ENCODE measurements around the gene ARHGEF38. TPM values are rescaled to one million over a fixed set of nuclear protein-coding genes. Genes with fewer than 3 reads are reported as not detected.

ARHGEF38 gene
- total and polyA plus RNA-seq, 5 donors from 2014 or later = 0.24 to 0.33 TPM; not detected in 3

DNA sequence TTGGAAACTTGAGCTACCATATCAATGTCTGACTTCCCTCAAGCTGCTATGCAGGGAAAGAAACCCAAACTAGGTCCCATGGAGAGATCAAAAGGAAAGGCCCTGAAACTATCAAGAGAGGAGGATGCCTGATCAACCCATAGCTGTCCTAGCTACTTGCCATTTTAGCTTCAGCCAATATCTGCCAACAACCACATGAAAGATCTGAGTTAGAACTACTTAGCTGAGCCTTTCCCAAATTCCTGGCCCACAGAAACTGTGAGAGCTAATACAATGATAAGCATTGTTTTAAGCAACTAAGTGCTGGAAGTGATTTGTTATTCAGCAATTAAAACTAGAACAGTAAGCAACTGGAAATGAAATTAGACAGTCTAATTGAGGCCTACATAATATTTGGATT is 6.3 kb upstream of the ARHGEF38 start:
- H3K27ac Mint-ChIP-seq = no peak overlapping the region
- H3K4me1 ChIP-seq (ENCODE audit: control insufficient read depth, insufficient read depth, low read length, poor library complexity, severe bottlenecking) = no peaks in the 10 kb centered on the region

GRCh38 chr4:105547769-105548168 is 4.7 kb upstream of the ARHGEF38 start:
- no peaks in the 10 kb centered on the region for H3K36me3 Mint-ChIP-seq
- peaks cover 4% of the 10 kb centered on the region for H3K27me3 Mint-ChIP-seq
- Histone ChIP-seq H3K9me3 (ENCODE audit: control insufficient read depth in 2 of 2, low read length in 2 of 2) (no peaks in the 10 kb centered on the region), H3K36me3 (ENCODE audit: control insufficient read depth, insufficient read depth, low read length) (no peaks in the 10 kb centered on the region), H3K27ac (ENCODE audit: insufficient read depth, low read length, poor library complexity, severe bottlenecking) (no peak overlapping the region), H3K27me3 (ENCODE audit: control insufficient read depth, insufficient read depth, low read length) (peaks cover 5% of the 10 kb centered on the region), H3K4me3 (ENCODE audit: low read depth, low read length) (no peak overlapping the region), H3K4me1 (ENCODE audit: control insufficient read depth, insufficient read depth, low read length, poor library complexity, severe bottlenecking) (no peaks in the 10 kb centered on the region)
- H3K4me1 Mint-ChIP-seq = no peaks in the 10 kb centered on the region
- ATAC-seq (ENCODE audit: low read depth in 2 of 2) (no peak), DNase-seq (no peak)
- H3K4me3 Mint-ChIP-seq = no peak overlapping the region
- H3K9me3 Mint-ChIP-seq = peaks cover 0 to 3% (median 0%) of the 10 kb centered on the region in 7 donors
- H3K27ac Mint-ChIP-seq = no peak overlapping the region

More for the DNA sequence above, 6.3 kb upstream of the ARHGEF38 start:
- no peak overlapping the region for H3K4me3 ChIP-seq (ENCODE audit: low read depth, low read length)
- no peaks in the 10 kb centered on the region for H3K36me3 ChIP-seq (ENCODE audit: control insufficient read depth, insufficient read depth, low read length)
- no peaks in the 10 kb centered on the region for H3K36me3 Mint-ChIP-seq
- no peaks in the 10 kb centered on the region for H3K4me1 Mint-ChIP-seq
- peaks cover 0 to 3% (median 0%) of the 10 kb centered on the region in 7 donors for H3K9me3 Mint-ChIP-seq
- no peak overlapping the region for H3K4me3 Mint-ChIP-seq
- no peak for DNase-seq
- H3K27ac ChIP-seq (ENCODE audit: insufficient read depth, low read length, poor library complexity, severe bottlenecking) = no peak overlapping the region
- no peaks in the 10 kb centered on the region for H3K9me3 ChIP-seq (ENCODE audit: control insufficient read depth in 2 of 2, low read length in 2 of 2)
- ATAC-seq (ENCODE audit: low read depth in 2 of 2) = no peak
- peaks cover 6% of the 10 kb centered on the region for H3K27me3 ChIP-seq (ENCODE audit: control insufficient read depth, insufficient read depth, low read length)
- H3K27me3 Mint-ChIP-seq = peaks cover 9% of the 10 kb centered on the region

DNA sequence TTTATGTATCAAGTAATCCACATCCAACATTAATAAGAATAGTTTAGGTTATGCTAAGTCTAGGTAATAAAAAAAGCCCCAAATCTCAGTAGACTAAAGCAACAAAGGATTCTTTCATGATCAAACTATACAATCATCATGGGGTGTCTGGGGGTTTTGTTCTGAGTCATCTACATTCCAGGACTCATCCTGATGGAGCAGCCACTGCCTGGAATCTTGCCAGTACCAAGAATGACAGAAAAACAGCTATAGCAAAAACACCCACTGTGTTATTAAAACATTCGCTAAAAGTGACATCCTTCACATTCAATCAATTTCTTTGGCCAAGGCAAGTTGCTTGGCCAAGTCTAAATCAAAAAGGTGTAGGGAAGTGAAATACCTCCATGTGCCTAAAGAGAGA is 3.9 kb upstream of the ARHGEF38 start:
- Mint-ChIP-seq H3K9me3 (peaks cover 0 to 3% (median 0%) of the 10 kb centered on the region in 7 donors), H3K27me3 (peaks cover 4% of the 10 kb centered on the region), H3K27ac (no peak overlapping the region), H3K4me3 (no peak overlapping the region), H3K36me3 (no peaks in the 10 kb centered on the region), H3K4me1 (no peaks in the 10 kb centered on the region)
- H3K27ac ChIP-seq (ENCODE audit: insufficient read depth, low read length, poor library complexity, severe bottlenecking) = no peak overlapping the region
- no peak overlapping the region for H3K4me3 ChIP-seq (ENCODE audit: low read depth, low read length)
- DNase-seq (no peak), ATAC-seq (ENCODE audit: low read depth in 2 of 2) (no peak)
- no peaks in the 10 kb centered on the region for H3K36me3 ChIP-seq (ENCODE audit: control insufficient read depth, insufficient read depth, low read length)
- H3K4me1 ChIP-seq (ENCODE audit: control insufficient read depth, insufficient read depth, low read length, poor library complexity, severe bottlenecking) = no peaks in the 10 kb centered on the region
- no peaks in the 10 kb centered on the region for H3K9me3 ChIP-seq (ENCODE audit: control insufficient read depth in 2 of 2, low read length in 2 of 2)
- H3K27me3 ChIP-seq (ENCODE audit: control insufficient read depth, insufficient read depth, low read length) = peaks cover 5% of the 10 kb centered on the region

DNA sequence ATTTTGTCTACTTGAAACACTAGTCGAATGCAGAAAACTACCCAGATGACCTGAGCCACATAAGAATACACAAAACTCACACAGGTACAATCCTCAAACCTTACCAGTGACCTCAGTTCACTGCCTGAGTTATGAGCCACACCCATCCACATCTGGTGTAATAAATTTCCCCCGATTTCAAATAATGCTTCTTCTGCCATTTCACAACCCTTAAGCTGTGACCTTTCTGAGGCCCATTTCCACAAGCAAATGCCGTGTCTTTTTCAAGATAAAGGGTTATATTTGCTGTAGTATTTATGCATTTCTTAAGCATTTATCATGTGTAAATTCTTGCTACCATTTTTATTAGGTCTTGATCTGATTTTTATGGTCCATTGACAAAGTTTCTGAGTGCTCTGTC is 1.8 kb upstream of the ARHGEF38 start:
- Mint-ChIP-seq H3K4me1 (no peaks in the 10 kb centered on the region), H3K9me3 (peaks cover 0 to 3% (median 0%) of the 10 kb centered on the region in 7 donors), H3K4me3 (no peak overlapping the region), H3K27me3 (peaks cover 4% of the 10 kb centered on the region), H3K27ac (no peak overlapping the region), H3K36me3 (no peaks in the 10 kb centered on the region)
- no peak overlapping the region for H3K27ac ChIP-seq (ENCODE audit: insufficient read depth, low read length, poor library complexity, severe bottlenecking)
- no peaks in the 10 kb centered on the region for H3K36me3 ChIP-seq (ENCODE audit: control insufficient read depth, insufficient read depth, low read length)
- H3K4me3 ChIP-seq (ENCODE audit: low read depth, low read length) = no peak overlapping the region
- H3K4me1 ChIP-seq (ENCODE audit: control insufficient read depth, insufficient read depth, low read length, poor library complexity, severe bottlenecking) = no peaks in the 10 kb centered on the region
- no peaks in the 10 kb centered on the region for H3K9me3 ChIP-seq (ENCODE audit: control insufficient read depth in 2 of 2, low read length in 2 of 2)
- peaks cover 3% of the 10 kb centered on the region for H3K27me3 ChIP-seq (ENCODE audit: control insufficient read depth, insufficient read depth, low read length)
- DNase-seq (no peak), ATAC-seq (ENCODE audit: low read depth in 2 of 2) (no peak)

- ATAC-seq (ENCODE audit: low read depth in 2 of 2) = no peak
- Histone ChIP-seq H3K4me3 (ENCODE audit: low read depth, low read length) (no peak overlapping the region), H3K36me3 (ENCODE audit: control insufficient read depth, insufficient read depth, low read length) (no peaks in the 10 kb centered on the region), H3K4me1 (ENCODE audit: control insufficient read depth, insufficient read depth, low read length, poor library complexity, severe bottlenecking) (no peaks in the 10 kb centered on the region), H3K9me3 (ENCODE audit: control insufficient read depth in 2 of 2, low read length in 2 of 2) (no peaks in the 10 kb centered on the region), H3K27me3 (ENCODE audit: control insufficient read depth, insufficient read depth, low read length) (peaks cover 5% of the 10 kb centered on the region), H3K27ac (ENCODE audit: insufficient read depth, low read length, poor library complexity, severe bottlenecking) (no peak overlapping the region)
- no peak for DNase-seq
- Mint-ChIP-seq H3K36me3 (no peaks in the 10 kb centered on the region), H3K4me3 (no peak overlapping the region), H3K27ac (no peak overlapping the region), H3K9me3 (peaks cover 0 to 1% (median 0%) of the 10 kb centered on the region in 7 donors), H3K27me3 (peaks cover 4% of the 10 kb centered on the region), H3K4me1 (no peaks in the 10 kb centered on the region)
Observed at GRCh38 chr4:105555409-105555808, 3.0 kb downstream of the ARHGEF38 start.

DNA sequence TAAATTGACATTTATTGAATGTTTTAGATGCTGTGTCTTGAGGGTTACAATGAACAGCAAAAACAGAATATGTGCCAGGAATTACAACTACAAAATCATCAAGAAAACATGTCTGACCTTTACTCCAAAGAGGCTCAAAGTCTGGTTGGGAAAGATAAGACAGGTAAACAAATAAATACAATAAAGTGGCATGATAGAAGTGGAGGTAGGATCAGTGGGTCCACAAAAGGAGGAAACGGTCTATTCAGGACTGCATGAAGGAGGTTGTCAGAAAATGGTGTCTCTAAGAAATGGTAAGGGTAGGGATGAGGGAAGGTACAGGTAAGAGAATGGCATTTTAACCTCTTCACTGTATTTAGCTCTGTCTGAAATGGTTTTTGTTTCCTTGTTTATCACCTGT is 3.8 kb downstream of the ARHGEF38 start:
- H3K4me3 Mint-ChIP-seq = no peak overlapping the region
- ATAC-seq (ENCODE audit: low read depth in 2 of 2) = no peak
- H3K4me3 ChIP-seq (ENCODE audit: low read depth, low read length) = no peak overlapping the region

DNA sequence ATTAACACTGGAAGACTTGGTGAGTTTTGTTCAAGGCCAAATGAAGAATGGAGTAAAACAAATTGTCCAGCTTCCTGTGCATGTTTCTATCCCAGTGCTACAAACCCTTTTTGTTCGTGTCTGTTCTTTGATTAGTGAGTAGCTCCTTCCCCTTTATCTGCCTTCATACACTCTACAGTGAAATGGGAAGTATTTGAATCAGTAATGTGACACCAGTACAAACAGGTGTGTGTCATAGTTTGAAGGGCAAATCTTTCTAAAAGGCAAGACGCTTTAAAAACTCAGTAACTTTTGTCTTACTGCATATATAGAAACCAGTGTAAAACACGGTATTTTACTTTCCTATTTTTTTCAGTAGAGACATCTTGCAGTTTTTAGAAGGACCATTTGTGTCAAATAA is 5.9 kb downstream of the ARHGEF38 start:
- H3K27me3 Mint-ChIP-seq = peaks cover 4% of the 10 kb centered on the region
- H3K4me1 Mint-ChIP-seq = no peaks in the 10 kb centered on the region
- Histone ChIP-seq H3K4me1 (ENCODE audit: control insufficient read depth, insufficient read depth, low read length, poor library complexity, severe bottlenecking) (no peaks in the 10 kb centered on the region), H3K9me3 (ENCODE audit: control insufficient read depth in 2 of 2, low read length in 2 of 2) (no peaks in the 10 kb centered on the region), H3K36me3 (ENCODE audit: control insufficient read depth, insufficient read depth, low read length) (no peaks in the 10 kb centered on the region), H3K27ac (ENCODE audit: insufficient read depth, low read length, poor library complexity, severe bottlenecking) (no peak overlapping the region), H3K4me3 (ENCODE audit: low read depth, low read length) (no peak overlapping the region), H3K27me3 (ENCODE audit: control insufficient read depth, insufficient read depth, low read length) (peaks cover 2% of the 10 kb centered on the region)
- no peak for DNase-seq
- H3K36me3 Mint-ChIP-seq = no peaks in the 10 kb centered on the region
- H3K27ac Mint-ChIP-seq = no peak overlapping the region
- ATAC-seq (ENCODE audit: low read depth in 2 of 2) = no peak
- no peaks in the 10 kb centered on the region for H3K9me3 Mint-ChIP-seq
- H3K4me3 Mint-ChIP-seq = no peak overlapping the region

More for the DNA sequence above, 3.8 kb downstream of the ARHGEF38 start:
- H3K36me3 ChIP-seq (ENCODE audit: control insufficient read depth, insufficient read depth, low read length) = no peaks in the 10 kb centered on the region
- no peaks in the 10 kb centered on the region for H3K9me3 Mint-ChIP-seq
- no peak overlapping the region for H3K27ac Mint-ChIP-seq
- DNase-seq = no peak
- H3K27me3 ChIP-seq (ENCODE audit: control insufficient read depth, insufficient read depth, low read length) = peaks cover 2% of the 10 kb centered on the region
- H3K27ac ChIP-seq (ENCODE audit: insufficient read depth, low read length, poor library complexity, severe bottlenecking) = no peak overlapping the region
- H3K27me3 Mint-ChIP-seq = peaks cover 4% of the 10 kb centered on the region
- no peaks in the 10 kb centered on the region for H3K4me1 Mint-ChIP-seq
- H3K9me3 ChIP-seq (ENCODE audit: control insufficient read depth in 2 of 2, low read length in 2 of 2) = no peaks in the 10 kb centered on the region
- no peaks in the 10 kb centered on the region for H3K36me3 Mint-ChIP-seq
- no peaks in the 10 kb centered on the region for H3K4me1 ChIP-seq (ENCODE audit: control insufficient read depth, insufficient read depth, low read length, poor library complexity, severe bottlenecking)

GRCh38 chr4:105560421-105560848 is 8.0 kb downstream of the ARHGEF38 start:
- Histone ChIP-seq H3K9me3 (ENCODE audit: control insufficient read depth in 2 of 2, low read length in 2 of 2) (no peaks in the 10 kb centered on the region), H3K27me3 (ENCODE audit: control insufficient read depth, insufficient read depth, low read length) (peaks cover 2% of the 10 kb centered on the region), H3K36me3 (ENCODE audit: control insufficient read depth, insufficient read depth, low read length) (no peaks in the 10 kb centered on the region), H3K4me3 (ENCODE audit: low read depth, low read length) (no peak overlapping the region), H3K27ac (ENCODE audit: insufficient read depth, low read length, poor library complexity, severe bottlenecking) (no peak overlapping the region), H3K4me1 (ENCODE audit: control insufficient read depth, insufficient read depth, low read length, poor library complexity, severe bottlenecking) (no peaks in the 10 kb centered on the region)
- peaks cover 4% of the 10 kb centered on the region for H3K27me3 Mint-ChIP-seq
- H3K9me3 Mint-ChIP-seq = no peaks in the 10 kb centered on the region
- H3K4me3 Mint-ChIP-seq = no peak overlapping the region
- H3K4me1 Mint-ChIP-seq = no peaks in the 10 kb centered on the region
- ATAC-seq (ENCODE audit: low read depth in 2 of 2) (no peak), DNase-seq (no peak)
- no peak overlapping the region for H3K27ac Mint-ChIP-seq
- H3K36me3 Mint-ChIP-seq = no peaks in the 10 kb centered on the region

All from CD4-positive, CD25-positive, alpha-beta regulatory T cell (primary cell).